Breast epithelium (tissue), 3 donors: Measurements from ENCODE around the gene USP6NL.

ENCODE experiments used
- POLR2A ChIP-seq: fragments of 450-650 bp; IDR thresholded peaks from one replicate; pipeline ENCODE4 v1.6.1; 2016; ENCODE audit warnings: antibody characterized with exemption, mild to moderate bottlenecking, moderate library complexity
- POLR2AphosphoS5 ChIP-seq, 3 donors: sonication (generic); formaldehyde crosslinking; IDR thresholded peaks; one replicate each; pipeline ENCODE4 v1.6.1; 2017; ENCODE audit warnings: antibody characterized with exemption in 3 of 3
- TF ChIP-seq, protein P1 (sequence below), 3 donors: fragments of 450-650 bp; IDR thresholded peaks; one replicate each; pipeline ENCODE4 v1.5.1; 2016 to 2017; ENCODE audit warnings: antibody characterized with exemption in 3 of 3, mild to moderate bottlenecking in 3 of 3, moderate library complexity in 3 of 3

DNA sequence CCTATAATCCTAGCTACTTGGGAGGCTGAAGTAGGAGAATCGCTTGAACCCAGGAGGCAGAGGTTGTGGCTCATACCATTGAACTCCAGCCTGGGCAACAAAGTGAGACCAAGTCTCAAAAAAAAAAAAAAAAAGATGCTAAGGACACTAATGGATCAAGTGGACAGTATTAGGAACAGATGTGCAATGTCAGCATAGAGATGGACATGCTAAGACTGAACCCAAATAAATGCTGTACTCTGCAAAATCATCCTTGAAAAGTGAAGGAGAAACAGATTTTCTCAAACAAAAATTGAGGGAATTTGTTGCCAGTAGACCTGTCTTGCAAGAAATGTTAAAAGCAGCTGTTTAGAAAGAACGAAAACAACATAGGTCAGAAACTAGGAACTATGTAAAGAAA, 194.5 kb downstream of the USP6NL start:
- TF ChIP-seq, protein P1, sequence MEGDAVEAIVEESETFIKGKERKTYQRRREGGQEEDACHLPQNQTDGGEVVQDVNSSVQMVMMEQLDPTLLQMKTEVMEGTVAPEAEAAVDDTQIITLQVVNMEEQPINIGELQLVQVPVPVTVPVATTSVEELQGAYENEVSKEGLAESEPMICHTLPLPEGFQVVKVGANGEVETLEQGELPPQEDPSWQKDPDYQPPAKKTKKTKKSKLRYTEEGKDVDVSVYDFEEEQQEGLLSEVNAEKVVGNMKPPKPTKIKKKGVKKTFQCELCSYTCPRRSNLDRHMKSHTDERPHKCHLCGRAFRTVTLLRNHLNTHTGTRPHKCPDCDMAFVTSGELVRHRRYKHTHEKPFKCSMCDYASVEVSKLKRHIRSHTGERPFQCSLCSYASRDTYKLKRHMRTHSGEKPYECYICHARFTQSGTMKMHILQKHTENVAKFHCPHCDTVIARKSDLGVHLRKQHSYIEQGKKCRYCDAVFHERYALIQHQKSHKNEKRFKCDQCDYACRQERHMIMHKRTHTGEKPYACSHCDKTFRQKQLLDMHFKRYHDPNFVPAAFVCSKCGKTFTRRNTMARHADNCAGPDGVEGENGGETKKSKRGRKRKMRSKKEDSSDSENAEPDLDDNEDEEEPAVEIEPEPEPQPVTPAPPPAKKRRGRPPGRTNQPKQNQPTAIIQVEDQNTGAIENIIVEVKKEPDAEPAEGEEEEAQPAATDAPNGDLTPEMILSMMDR (IDR thresholded peaks at IDR 0.05), result no peak
- TF ChIP-seq POLR2A (no peak), POLR2AphosphoS5 (IDR thresholded peaks at IDR 0.05) (no peak)
